K562 (cell line): Measurements from ENCODE around the gene MZB1. TPM values are rescaled to one million over a fixed set of nuclear protein-coding genes. Genes with fewer than 3 reads are reported as not detected.
A peak's percentile ranks its signal among the peaks of the same experiment; 100 is the strongest.

Source experiments
- ATAC-seq: fragments of 200-7000 bp; cut with Tn5 transposase; 3 replicates; pipeline ENCODE4 v1.9.1; 2020; ENCODE audit warnings: moderate library complexity
- BruUV-seq: library from RNA; stranded (reverse); fragments of 400-500 nt; replicated peaks from 2 replicates; lab custom pipeline; 2021; lab: Mats Ljungman, UMichigan
- CTCF ChIA-PET: fragments of 300-600 bp; formaldehyde crosslinking; extraction: SDS; loops from one replicate; lab custom pipeline; 2021; ENCODE audit warnings: low intra/inter-chr PET ratio; lab: Yijun Ruan, JAX
- POLR2A ChIA-PET: fragments of 300-600, 350-650 bp; sonication (Branson Sonifier 250); formaldehyde crosslinking; extraction: SDS; loops from one replicate; lab custom pipeline; 2021; ENCODE audit warnings: antibody characterized with exemption, inconsistent platforms; lab: Yijun Ruan, JAX
- DNase-seq, 4 experiments: peaks; one replicate each; pipeline versions ENCODE4 v3.0.0 to v3.0.0-alpha.2; 2011 to 2018; ENCODE audit warnings: low spot score in 3 of 4, mixed read lengths in 3 of 4; ENCODE audit errors: extremely low read depth in 1 of 4
- FAIRE-seq: peaks from 2 replicates; lab custom pipeline; 2011; peaks lifted over from hg19 to GRCh38; lab: Jason Lieb, UNC
- H2AFZ ChIP-seq: 2 replicates; pipeline ENCODE4 v1.6.0; 2011; ENCODE audit warnings: low read depth, low read length, control low read depth, inconsistent platforms
- H3K27ac ChIP-seq: fragments of 200-600 bp; 3 replicates; pipeline ENCODE4 v1.8.0; 2011; ENCODE audit warnings: low read depth, mild to moderate bottlenecking, control low read depth, inconsistent platforms, low read length, moderate library complexity, mixed read lengths; ENCODE audit errors: extremely low read depth
- H3K27me3 ChIP-seq, 2 experiments: fragments of 300-600 bp in 1 of 2; 2 replicates in 1 of 2; 3 replicates in 1 of 2; pipeline versions ENCODE4 v1.6.0 to v1.8.0; 2011; ENCODE audit warnings: inconsistent platforms in 2 of 2, low read length in 2 of 2, mild to moderate bottlenecking in 1 of 2, mixed read lengths in 1 of 2, moderate library complexity in 1 of 2; ENCODE audit not compliant: control insufficient read depth in 2 of 2, insufficient read depth in 2 of 2
- H3K36me3 ChIP-seq: fragments of 300-600 bp; 3 replicates; pipeline ENCODE4 v1.8.0; 2011; ENCODE audit warnings: mild to moderate bottlenecking, low read length, inconsistent platforms; ENCODE audit not compliant: control insufficient read depth, insufficient read depth
- H3K4me1 ChIP-seq, 2 experiments: fragments of 200-600 bp in 1 of 2; replicated peaks in 1 of 2; 2 replicates in 1 of 2; 3 replicates in 1 of 2; pipeline versions ENCODE4 v1.5.1 to v1.8.0; 2011; ENCODE audit warnings: inconsistent platforms in 2 of 2, low read length in 2 of 2, mild to moderate bottlenecking in 1 of 2, mixed read lengths in 1 of 2, moderate library complexity in 1 of 2; ENCODE audit not compliant: control insufficient read depth in 2 of 2, insufficient read depth in 2 of 2
- H3K4me2 ChIP-seq: 2 replicates; pipeline ENCODE4 v1.6.1; 2011; ENCODE audit warnings: low read length, control low read depth, inconsistent platforms, mixed read lengths; ENCODE audit not compliant: insufficient read depth
- H3K4me3 ChIP-seq: fragments of 200-600 bp; sonication (generic), shearing (Covaris generic); 2 replicates; pipeline ENCODE4 v1.5.1; 2016; ENCODE audit warnings: control low read depth, inconsistent platforms
- H3K79me2 ChIP-seq: fragments of 200-600 bp; 3 replicates; pipeline ENCODE4 v1.8.0; 2011; ENCODE audit warnings: low read length, inconsistent platforms; ENCODE audit not compliant: control insufficient read depth, insufficient read depth
- H3K9ac ChIP-seq, 2 experiments: 2 replicates each; pipeline versions ENCODE4 v1.6.0 to v1.6.1; 2011; ENCODE audit warnings: low read depth in 2 of 2, low read length in 2 of 2, control low read depth in 1 of 2, inconsistent platforms in 1 of 2, mild to moderate bottlenecking in 1 of 2, mixed read lengths in 1 of 2; ENCODE audit not compliant: insufficient read depth in 1 of 2
- H3K9me1 ChIP-seq: one replicate; pipeline ENCODE4 v1.6.0; 2011; ENCODE audit warnings: inconsistent platforms, mild to moderate bottlenecking, low read length, moderate library complexity; ENCODE audit not compliant: control insufficient read depth, insufficient read depth
- H3K9me3 ChIP-seq: replicated peaks from 2 replicates; pipeline ENCODE4 v1.5.1; 2011; ENCODE audit warnings: low read depth, low read length, inconsistent platforms; ENCODE audit not compliant: control insufficient read depth, insufficient read depth
- H4K20me1 ChIP-seq: replicated peaks from 2 replicates; pipeline ENCODE4 v1.6.1; 2011; ENCODE audit warnings: low read length, inconsistent platforms, mixed read lengths; ENCODE audit not compliant: control insufficient read depth, insufficient read depth
- CHCHD3 ChIP-seq: fragments of 250-450 bp; sonication (Bioruptor Pico); IDR thresholded peaks from 2 replicates; pipeline ENCODE4 v2.1.2; 2022; ENCODE audit warnings: mild to moderate bottlenecking
- DNMT1 ChIP-seq: fragments of 450-650 bp; IDR thresholded peaks from 2 replicates; pipeline ENCODE4 v1.6.1; 2016; ENCODE audit warnings: antibody characterized with exemption, mild to moderate bottlenecking
- ETV5 ChIP-seq: sonication (generic); formaldehyde crosslinking; IDR thresholded peaks from 2 replicates; pipeline ENCODE4 v1.4.0; 2020; ENCODE audit warnings: low read depth, mild to moderate bottlenecking, missing genetic modification reagents
- HOXB6 ChIP-seq: fragments of 250-450 bp; sonication (Bioruptor Pico); IDR thresholded peaks from 2 replicates; pipeline ENCODE4 v1.5.1; 2022; ENCODE audit warnings: mild to moderate bottlenecking, borderline replicate concordance
- KDM2B ChIP-seq: fragments of 250-450 bp; sonication (Bioruptor Pico); IDR thresholded peaks from 2 replicates; pipeline ENCODE4 v1.8.0; 2021; ENCODE audit warnings: mild to moderate bottlenecking, moderate library complexity
- RBM34 ChIP-seq: fragments of 200-400 bp; formaldehyde crosslinking; IDR thresholded peaks from 2 replicates; pipeline ENCODE4 v1.6.1; 2018; ENCODE audit warnings: low read length, borderline replicate concordance; ENCODE audit not compliant: insufficient read depth
- SRSF9 ChIP-seq: fragments of 200-400 bp; formaldehyde crosslinking; IDR thresholded peaks from 2 replicates; pipeline ENCODE4 v1.6.1; 2017; ENCODE audit warnings: low read depth, low read length, borderline replicate concordance
- ZNF253 ChIP-seq: fragments of 250-450 bp; sonication (Bioruptor Pico); conservative IDR thresholded peaks from 2 replicates; pipeline ENCODE4 v1.6.1; 2021; ENCODE audit warnings: mild to moderate bottlenecking
- ZNF445 ChIP-seq: fragments of 250-450 bp; sonication (Bioruptor Pico); IDR thresholded peaks from 2 replicates; pipeline ENCODE4 v1.4.0; 2020; ENCODE audit warnings: low read depth, mild to moderate bottlenecking, moderate library complexity
- ZNF609 ChIP-seq: sonication (generic); formaldehyde crosslinking; IDR thresholded peaks from 2 replicates; pipeline ENCODE4 v1.8.1; 2023; ENCODE audit warnings: missing genetic modification reagents, mild to moderate bottlenecking, borderline replicate concordance
- WGBS: fragments of 100-300 bp; shearing (Covaris generic); methylation state at CpG from one replicate; pipeline ENCODE4 v1.1.6; 2016; ENCODE audit warnings: low coverage, mixed read lengths; ENCODE audit not compliant: insufficient coverage; ENCODE audit errors: missing lambda C conversion rate; 5-methylcytosine and 5-hydroxymethylcytosine counted together
- in situ Hi-C: fragments of 300-500 bp; cut with MboI; formaldehyde crosslinking; loops from 4 replicates; pipeline ENCODE4 v1.15.0; 2018; ENCODE audit warnings: inconsistent platforms, mixed read lengths
- intact Hi-C: fragments of 100-400 bp; cut with micrococcal nuclease; formaldehyde crosslinking; loops from 2 replicates; pipeline ENCODE4 v1.14.2; 2022
- polyA plus RNA-seq, 8 experiments: library from polyadenylated mRNA; depleted of rRNA in 4 of 8; stranded (reverse) in 5 of 8; unstranded in 3 of 8; fragments of >200 nt; fragmentation: Nextera tagmentation in 2 of 8; fragmentation: Illumina TruSeq in 1 of 8; extraction: Ambion mirVana in 2 of 8; extraction: Trizol in 1 of 8; gene quantifications; 2 replicates each; pipeline versions ENCODE4 v1.2.1 to v1.2.3, GENCODE V29; 2011 to 2014; ENCODE audit warnings: inconsistent platforms in 1 of 8, missing spikeins in 1 of 8
- total RNA-seq, 7 experiments: library from RNA; depleted of rRNA in 6 of 7; stranded (reverse); fragments of >200 nt in 6 of 7; fragmentation: Illumina TruSeq in 2 of 7; extraction: Trizol in 2 of 7; gene quantifications; 2 replicates each; pipeline versions ENCODE4 v1.2.1 to v1.2.3, GENCODE V29; 2011 to 2021; ENCODE audit warnings: low replicate concordance in 1 of 7
- TF ChIP-seq, protein P1 (sequence below): fragments of 250-450 bp; sonication (Bioruptor Pico); IDR thresholded peaks from 2 replicates; pipeline ENCODE4 v1.8.0; 2022; ENCODE audit warnings: inconsistent platforms

Gene MZB1
- total and polyA plus RNA-seq, 9 of the 15 experiments (the other 6 are each of a cell fraction or from before 2014, with no cell fraction given) = 0.13 to 0.31 TPM; not detected in 7

DNA sequence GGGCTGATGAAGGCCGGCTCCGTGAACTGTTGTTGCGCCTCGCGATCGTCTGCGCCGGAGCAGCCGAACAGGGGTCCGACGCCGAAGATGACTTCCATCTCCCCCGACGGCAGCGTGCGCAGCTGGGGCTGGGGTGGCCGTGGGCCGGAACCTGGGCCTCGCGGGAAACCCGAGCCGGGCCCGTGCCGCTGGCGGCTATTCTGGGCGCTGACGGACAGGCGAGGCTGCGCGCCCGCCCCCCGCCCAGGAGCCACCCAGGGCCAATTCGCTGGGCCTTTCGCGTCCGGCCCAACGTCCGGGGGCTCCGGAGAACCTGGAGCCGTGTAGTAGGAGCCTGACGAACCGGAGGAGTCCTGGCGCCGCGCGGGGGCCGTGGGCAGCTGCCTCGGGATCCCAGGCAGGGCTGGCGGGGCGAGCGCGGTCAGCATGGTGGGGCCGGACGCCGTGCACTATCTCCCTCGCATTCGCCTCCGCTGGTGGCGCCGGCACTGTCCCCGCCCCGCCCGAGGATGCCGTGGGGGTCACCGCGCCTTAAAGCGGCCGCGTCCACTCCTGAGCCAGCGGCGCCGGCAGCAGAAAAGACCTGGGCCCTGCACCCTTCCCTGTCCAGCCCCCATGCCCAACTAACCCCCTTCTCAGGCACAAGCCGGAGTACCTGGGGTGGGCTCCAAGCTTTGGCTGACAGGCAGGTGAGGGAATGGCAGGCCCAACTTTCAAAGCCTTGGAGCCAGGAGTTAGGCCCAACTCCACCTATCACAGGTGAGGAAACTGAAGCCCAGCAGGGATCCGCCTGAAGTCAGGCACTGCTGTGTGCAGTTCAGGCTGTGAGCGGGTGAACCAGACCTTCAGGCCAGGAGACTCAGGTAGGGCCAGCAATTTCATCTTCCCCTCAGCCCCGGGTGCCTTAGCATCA lies 5.2 kb upstream of the MZB1 start, which contains the start of gene PROB1:
Gene PROB1 (minus strand): TSS at position 451 of the 913 bp plus-strand sequence. CDS start 23 bp downstream, at position 428.
- H3K36me3 ChIP-seq = no peaks in the 10 kb centered on the region
- no peaks in the 10 kb centered on the region for H3K79me2 ChIP-seq
- no TSS peak for BruUV-seq
- no peak within 1 kb of the TSS for H2AFZ ChIP-seq
- 89% methylated on average over 22 of the region's 76 CpGs for WGBS
- no peak within 1 kb of the TSS for H3K27ac ChIP-seq
- H3K9me1 ChIP-seq = no peaks in the 10 kb centered on the region
- in situ Hi-C loops (no loop called here), intact Hi-C loops (no loop called here)
- TF ChIP-seq ETV5 (CRISPR knock-in tag) (no peak), ZNF253 (CRISPR knock-in tag) (no peak), HOXB6 (CRISPR knock-in tag) (no peak), ZNF445 (CRISPR knock-in tag) (no peak), KDM2B (CRISPR knock-in tag) (no peak), ZNF609 (CRISPR knock-in tag) (no peak), RBM34 (no peak), CHCHD3 (CRISPR knock-in tag) (no peak), DNMT1 (no peak), SRSF9 (no peak)
- TF ChIP-seq, protein P1, sequence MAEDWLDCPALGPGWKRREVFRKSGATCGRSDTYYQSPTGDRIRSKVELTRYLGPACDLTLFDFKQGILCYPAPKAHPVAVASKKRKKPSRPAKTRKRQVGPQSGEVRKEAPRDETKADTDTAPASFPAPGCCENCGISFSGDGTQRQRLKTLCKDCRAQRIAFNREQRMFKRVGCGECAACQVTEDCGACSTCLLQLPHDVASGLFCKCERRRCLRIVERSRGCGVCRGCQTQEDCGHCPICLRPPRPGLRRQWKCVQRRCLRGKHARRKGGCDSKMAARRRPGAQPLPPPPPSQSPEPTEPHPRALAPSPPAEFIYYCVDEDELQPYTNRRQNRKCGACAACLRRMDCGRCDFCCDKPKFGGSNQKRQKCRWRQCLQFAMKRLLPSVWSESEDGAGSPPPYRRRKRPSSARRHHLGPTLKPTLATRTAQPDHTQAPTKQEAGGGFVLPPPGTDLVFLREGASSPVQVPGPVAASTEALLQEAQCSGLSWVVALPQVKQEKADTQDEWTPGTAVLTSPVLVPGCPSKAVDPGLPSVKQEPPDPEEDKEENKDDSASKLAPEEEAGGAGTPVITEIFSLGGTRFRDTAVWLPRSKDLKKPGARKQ (CRISPR knock-in tag) = no peak
- no peaks in the 10 kb centered on the region; the same call in 1 of the 2 replicates for H3K9me3 ChIP-seq
- no peak for FAIRE-seq
- H3K4me3 ChIP-seq = no peak within 1 kb of the TSS
- no peaks in the 10 kb centered on the region for H4K20me1 ChIP-seq
- no peaks in the 10 kb centered on the region for H3K27me3 ChIP-seq
- H3K9ac ChIP-seq = peak within 1 kb of the TSS in 1 of 2 experiments; percentile 47; a peak in 2 of 4 replicates
- H3K4me1 ChIP-seq = peaks cover 7 to 9% of the 10 kb centered on the region in 2 experiments
- no peak for ATAC-seq
- no peak for DNase-seq
- ChIA-PET CTCF (no interaction called here), POLR2A (interaction anchor here (0.6 to 1.1 kb wide), 4 partner anchors 21 to 806 kb away, joined by 3 to 4 read pairs (median 4); no protein-coding TSS in a partner anchor)
- H3K4me2 ChIP-seq = no peak within 1 kb of the TSS
